ENCODE measurements around the gene PRSS33. TPM values are rescaled to one million over a fixed set of nuclear protein-coding genes. Genes with fewer than 3 reads are reported as not detected.

The PRSS33 gene
- total and polyA plus RNA-seq, 2 of the 8 experiments (the other 6 are each of a cell fraction or from before 2014, with no cell fraction given), result 0.09 TPM; not detected in 1

DNA sequence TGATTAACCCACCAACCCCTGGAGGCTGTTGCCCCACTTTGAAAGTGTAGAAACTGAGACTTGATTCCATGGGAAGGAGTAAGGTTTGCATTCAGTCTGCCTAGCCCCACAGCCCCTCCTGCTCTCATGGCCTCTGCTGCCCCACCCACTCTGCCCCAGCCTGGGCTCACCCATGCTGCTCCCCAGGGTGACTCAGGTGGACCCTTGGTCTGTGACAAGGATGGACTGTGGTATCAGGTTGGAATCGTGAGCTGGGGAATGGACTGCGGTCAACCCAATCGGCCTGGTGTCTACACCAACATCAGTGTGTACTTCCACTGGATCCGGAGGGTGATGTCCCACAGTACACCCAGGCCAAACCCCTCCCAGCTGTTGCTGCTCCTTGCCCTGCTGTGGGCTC, 17.4 kb upstream of the PRSS33 start (continued):
- TF ChIP-seq EZH2 (IDR thresholded peaks at IDR 0.05; ENCODE audit: low read depth, low read length, severe bottlenecking), result no peak
